Naive thymus-derived CD4-positive, alpha-beta T cell (primary cell): ENCODE results near the gene FAAP100. TPM values are rescaled to one million over a fixed set of nuclear protein-coding genes. Genes with fewer than 3 reads are reported as not detected.
A peak's percentile ranks its signal among the peaks of the same experiment; 100 is the strongest.

ENCODE experiments used
- ATAC-seq: fragments of 150-1000 bp; cut with Tn5 transposase; 2 replicates; pipeline ENCODE4 v1.10.0; 2021; ENCODE audit warnings: mild to moderate bottlenecking, moderate library complexity
- CTCF ChIA-PET: fragments of 350-600 bp; sonication (Branson Sonifier 250); formaldehyde crosslinking; loops from one replicate; lab custom pipeline; 2021; ENCODE audit warnings: antibody characterized with exemption; lab: Charles Lee
- POLR2A ChIA-PET: fragments of 350-600 bp; sonication (Branson Sonifier 250); formaldehyde crosslinking; loops from one replicate; lab custom pipeline; 2021; ENCODE audit warnings: antibody characterized with exemption, inconsistent platforms; lab: Charles Lee
- DNase-seq, 9 donors: peaks; one replicate each; pipeline versions ENCODE4 v3.0.0 to v3.0.0-alpha.2; 2020 to 2022; ENCODE audit warnings: mixed read lengths in 1 of 9
- H3K27ac ChIP-seq: one replicate; pipeline ENCODE4 v1.7.0; 2013; ENCODE audit warnings: mild to moderate bottlenecking, low read depth, low read length, moderate library complexity
- H3K27me3 ChIP-seq, 2 donors: one replicate each; pipeline ENCODE4 v1.7.0; 2013; ENCODE audit warnings: low read length in 2 of 2, mild to moderate bottlenecking in 2 of 2, moderate library complexity in 2 of 2; ENCODE audit not compliant: control insufficient read depth in 2 of 2, insufficient read depth in 2 of 2
- H3K36me3 ChIP-seq, 3 experiments: 1 replicate in 2 of 3; 2 replicates in 1 of 3; pipeline ENCODE4 v1.7.0; 2013; ENCODE audit warnings: low read length in 3 of 3, mild to moderate bottlenecking in 3 of 3, moderate library complexity in 1 of 3; ENCODE audit not compliant: insufficient read depth in 3 of 3, control insufficient read depth in 2 of 3
- H3K4me1 ChIP-seq, 2 donors: one replicate each; pipeline ENCODE4 v1.7.0; 2013; ENCODE audit warnings: low read length in 2 of 2, mild to moderate bottlenecking in 2 of 2, moderate library complexity in 1 of 2; ENCODE audit not compliant: control insufficient read depth in 2 of 2, insufficient read depth in 2 of 2
- H3K4me3 ChIP-seq: 2 replicates; pipeline ENCODE4 v1.7.0; 2013; ENCODE audit warnings: mild to moderate bottlenecking, low read length
- H3K9me3 ChIP-seq, 3 experiments: 1 replicate in 2 of 3; 2 replicates in 1 of 3; pipeline ENCODE4 v1.7.0; 2013; ENCODE audit warnings: low read length in 3 of 3; ENCODE audit not compliant: control insufficient read depth in 2 of 3
- H3K27ac Mint-ChIP-seq, 9 donors: one replicate each; pipeline ENCODE4 v1.8.0; 2020 to 2022; ENCODE audit warnings: mixed read lengths in 9 of 9, mild to moderate bottlenecking in 8 of 9, moderate library complexity in 5 of 9, inconsistent platforms in 2 of 9
- H3K27me3 Mint-ChIP-seq, 5 donors: one replicate each; pipeline ENCODE4 v1.8.0; 2021 to 2022; ENCODE audit warnings: mixed read lengths in 5 of 5, mild to moderate bottlenecking in 1 of 5
- H3K36me3 Mint-ChIP-seq, 5 donors: one replicate each; pipeline ENCODE4 v1.8.0; 2020 to 2022; ENCODE audit warnings: mixed read lengths in 5 of 5, mild to moderate bottlenecking in 3 of 5, inconsistent platforms in 1 of 5
- H3K4me1 Mint-ChIP-seq, 7 donors: one replicate each; pipeline ENCODE4 v1.8.0; 2020 to 2022; ENCODE audit warnings: mixed read lengths in 7 of 7, mild to moderate bottlenecking in 3 of 7, inconsistent platforms in 1 of 7
- H3K4me3 Mint-ChIP-seq, 10 donors: one replicate each; pipeline ENCODE4 v1.8.0; 2020 to 2022; ENCODE audit warnings: mild to moderate bottlenecking in 10 of 10, mixed read lengths in 10 of 10, moderate library complexity in 6 of 10, inconsistent platforms in 2 of 10
- H3K9me3 Mint-ChIP-seq, 11 donors: one replicate each; pipeline ENCODE4 v1.8.0; 2020 to 2022; ENCODE audit warnings: mixed read lengths in 11 of 11, mild to moderate bottlenecking in 4 of 11, inconsistent platforms in 1 of 11, moderate library complexity in 1 of 11
- intact Hi-C, 2 donors: fragments of 100-400 bp; cut with micrococcal nuclease; formaldehyde crosslinking; loops; one replicate each; pipeline ENCODE4 v1.15.1; 2023
- polyA plus RNA-seq, 2 donors: library from polyadenylated mRNA; unstranded; fragments of 300-500 nt; fragmentation: Illumina TruSeq; gene quantifications; one replicate each; pipeline ENCODE4 v1.2.3, GENCODE V29; 2021
- total RNA-seq, 6 experiments: library from RNA in 5 of 6; stranded (reverse) in 5 of 6; gene quantifications; 1 replicate in 5 of 6; 2 replicates in 1 of 6; pipeline ENCODE4 v1.2.3 and lab custom pipeline; 2021 to 2026

The FAAP100 gene
- total and polyA plus RNA-seq, 7 experiments from 2014 or later: 9.0 to 57.0 (median 37.7) TPM

DNA sequence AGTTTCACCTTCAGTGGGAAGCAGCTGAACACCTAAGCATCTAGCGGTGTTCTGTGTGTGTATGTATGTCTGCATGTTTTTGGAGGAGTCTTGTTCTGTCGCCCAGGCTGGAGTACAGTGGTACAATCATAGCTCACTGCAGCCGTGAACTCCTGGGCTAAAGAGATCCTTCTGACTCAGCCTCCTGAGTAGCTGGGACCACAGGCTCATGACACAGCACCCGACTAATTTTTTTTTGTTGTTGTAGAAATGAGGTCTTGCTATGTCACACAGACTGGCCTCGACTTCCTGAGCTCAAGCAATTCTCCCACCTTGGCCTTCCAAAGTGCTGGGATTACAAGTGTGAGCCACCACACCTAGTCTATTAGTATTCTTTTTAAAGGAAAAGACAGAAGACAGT lies 30.2 kb upstream of the FAAP100 start:
- ATAC-seq: no peak

DNA sequence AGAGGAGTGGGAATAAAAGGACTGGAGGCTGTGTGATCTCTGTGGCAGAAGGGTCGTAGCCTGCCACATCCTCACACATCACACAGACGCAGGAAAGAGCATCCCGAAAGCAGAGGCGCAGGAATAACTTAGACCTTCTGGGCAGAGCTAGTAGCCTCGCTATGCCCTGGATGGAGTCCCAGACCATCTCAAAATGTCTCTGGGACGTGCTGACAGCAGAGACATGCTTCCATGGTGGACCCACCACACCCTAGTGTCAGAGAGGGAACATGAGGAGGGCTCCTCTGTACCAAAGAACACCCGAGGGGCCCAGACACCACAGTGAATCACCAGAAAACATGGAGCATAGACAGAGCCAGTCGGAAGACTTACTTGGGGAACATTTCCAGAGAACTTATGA lies 29.6 kb upstream of the FAAP100 start:
- intact Hi-C loops: no loop called here
- DNase-seq (no peak), ATAC-seq (no peak)
- Mint-ChIP-seq H3K4me1 (peaks cover 4 to 23% (median 9%) of the 10 kb centered on the region in 7 donors), H3K27me3 (no peaks in the 10 kb centered on the region), H3K36me3 (peaks cover 3 to 50% (median 13%) of the 10 kb centered on the region in 5 donors), H3K4me3 (no peak overlapping the region), H3K27ac (no peak overlapping the region), H3K9me3 (peaks cover 0 to 1% (median 0%) of the 10 kb centered on the region in 11 donors)
- no peaks in the 10 kb centered on the region for H3K27me3 ChIP-seq
- peaks cover 0 to 83% (median 24%) of the 10 kb centered on the region in 3 experiments for H3K36me3 ChIP-seq
- ChIA-PET POLR2A (interaction anchor here (0.9 kb wide), 1 partner anchor 15 kb away, joined by 3 read pairs; no protein-coding TSS in a partner anchor), CTCF (no interaction called here)
- no peaks in the 10 kb centered on the region for H3K4me1 ChIP-seq
- H3K4me3 ChIP-seq: no peak overlapping the region
- no peaks in the 10 kb centered on the region for H3K9me3 ChIP-seq
- no peak overlapping the region for H3K27ac ChIP-seq

More for the DNA sequence above, 30.2 kb upstream of the FAAP100 start:
- Histone ChIP-seq H3K4me1 (no peaks in the 10 kb centered on the region), H3K36me3 (peaks cover 0 to 81% (median 24%) of the 10 kb centered on the region in 3 experiments), H3K27me3 (no peaks in the 10 kb centered on the region), H3K4me3 (no peak overlapping the region), H3K27ac (no peak overlapping the region), H3K9me3 (no peaks in the 10 kb centered on the region)
- no peak overlapping the region for H3K4me3 Mint-ChIP-seq
- H3K27me3 Mint-ChIP-seq: no peaks in the 10 kb centered on the region
- H3K27ac Mint-ChIP-seq: no peak overlapping the region
- H3K36me3 Mint-ChIP-seq: peaks cover 2 to 51% (median 12%) of the 10 kb centered on the region in 5 donors
- intact Hi-C loops: no loop called here
- H3K4me1 Mint-ChIP-seq: peaks cover 4 to 22% (median 8%) of the 10 kb centered on the region in 7 donors
- ChIA-PET CTCF (no interaction called here), POLR2A (interaction anchor here (0.9 kb wide), 1 partner anchor 16 kb away, joined by 3 read pairs; no protein-coding TSS in a partner anchor)
- H3K9me3 Mint-ChIP-seq: no peaks in the 10 kb centered on the region
- DNase-seq: no peak

DNA sequence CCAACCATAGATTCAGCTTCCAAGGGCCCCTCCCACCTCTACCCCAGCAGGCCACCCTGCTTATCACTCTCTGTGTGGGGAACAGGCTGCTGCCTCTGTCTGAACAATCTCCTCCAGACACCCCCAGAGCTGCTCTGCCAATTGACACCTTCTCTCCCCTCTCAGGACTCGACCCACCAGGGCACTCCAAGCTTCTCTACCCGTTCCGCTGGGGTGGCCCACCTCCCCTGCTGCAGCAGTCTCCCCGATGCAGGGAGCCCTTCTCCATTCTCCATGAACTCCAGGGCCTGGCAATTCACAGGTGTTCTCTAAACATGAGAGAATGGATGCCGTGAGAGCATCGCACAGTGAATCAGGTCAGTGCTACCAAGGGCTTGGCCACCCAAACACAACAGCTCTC lies 28.3 kb upstream of the FAAP100 start:
- Histone ChIP-seq H3K27ac (no peak overlapping the region), H3K36me3 (peaks cover 0 to 84% (median 19%) of the 10 kb centered on the region in 3 experiments), H3K9me3 (no peaks in the 10 kb centered on the region), H3K27me3 (no peaks in the 10 kb centered on the region), H3K4me3 (no peak overlapping the region), H3K4me1 (no peaks in the 10 kb centered on the region)
- H3K36me3 Mint-ChIP-seq: peaks cover 3 to 47% (median 13%) of the 10 kb centered on the region in 5 donors
- ChIA-PET POLR2A (no interaction called here), CTCF (no interaction called here)
- peaks cover 0 to 1% (median 0%) of the 10 kb centered on the region in 11 donors for H3K9me3 Mint-ChIP-seq
- peak overlapping the region in 3 of 9 donors; percentile 50 to 90 (median 55) for H3K27ac Mint-ChIP-seq
- no peak overlapping the region for H3K4me3 Mint-ChIP-seq
- DNase-seq (no peak), ATAC-seq (no peak)
- H3K4me1 Mint-ChIP-seq: peaks cover 4 to 23% (median 9%) of the 10 kb centered on the region in 7 donors
- H3K27me3 Mint-ChIP-seq: no peaks in the 10 kb centered on the region
- intact Hi-C loops: no loop called here

DNA sequence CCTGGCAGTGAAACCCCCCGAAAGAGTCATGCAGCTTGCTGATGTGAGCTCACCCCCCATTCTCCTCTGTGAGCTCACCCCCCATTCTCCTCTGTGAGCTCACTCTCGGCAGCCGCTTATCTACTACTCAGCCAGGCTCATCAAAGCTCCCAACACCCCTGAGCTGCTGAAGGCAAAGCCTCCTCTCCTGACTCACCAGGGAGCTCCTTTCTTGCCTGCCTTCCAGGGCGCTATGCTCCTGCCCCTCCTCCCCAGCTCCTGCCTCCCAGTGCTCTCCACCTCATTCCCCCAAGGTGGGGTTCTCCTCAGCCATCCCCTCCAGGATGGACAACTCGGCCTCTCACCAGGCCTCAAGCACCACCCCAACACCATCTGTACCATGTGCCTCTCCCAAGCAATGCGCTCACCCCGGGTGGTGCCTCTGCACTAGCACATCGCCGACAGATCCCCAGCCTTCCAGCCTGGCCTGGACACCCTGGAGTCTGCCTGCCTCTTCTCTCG lies 27.7 kb upstream of the FAAP100 start:
- no peak for ATAC-seq
- H3K27ac ChIP-seq: no peak overlapping the region
- H3K9me3 ChIP-seq: no peaks in the 10 kb centered on the region
- H3K36me3 ChIP-seq: peaks cover 0 to 83% (median 16%) of the 10 kb centered on the region in 3 experiments
- POLR2A ChIA-PET: no interaction called here
- Mint-ChIP-seq H3K4me3 (peak overlapping the region in 1 of 10 donors; percentile 43), H3K9me3 (peaks cover 0 to 1% (median 0%) of the 10 kb centered on the region in 11 donors), H3K4me1 (peaks cover 4 to 23% (median 9%) of the 10 kb centered on the region in 7 donors), H3K27me3 (no peaks in the 10 kb centered on the region), H3K36me3 (peaks cover 3 to 42% (median 13%) of the 10 kb centered on the region in 5 donors), H3K27ac (peak overlapping the region in 5 of 9 donors; percentile 17 to 77 (median 43))
- intact Hi-C loops: no loop called here
- no peak overlapping the region for H3K4me3 ChIP-seq
- no peaks in the 10 kb centered on the region for H3K4me1 ChIP-seq
- CTCF ChIA-PET: interaction anchor here (1.1 kb wide), 1 partner anchor 22 kb away, joined by 3 read pairs; no protein-coding TSS in a partner anchor
- no peak for DNase-seq
- H3K27me3 ChIP-seq: no peaks in the 10 kb centered on the region

DNA sequence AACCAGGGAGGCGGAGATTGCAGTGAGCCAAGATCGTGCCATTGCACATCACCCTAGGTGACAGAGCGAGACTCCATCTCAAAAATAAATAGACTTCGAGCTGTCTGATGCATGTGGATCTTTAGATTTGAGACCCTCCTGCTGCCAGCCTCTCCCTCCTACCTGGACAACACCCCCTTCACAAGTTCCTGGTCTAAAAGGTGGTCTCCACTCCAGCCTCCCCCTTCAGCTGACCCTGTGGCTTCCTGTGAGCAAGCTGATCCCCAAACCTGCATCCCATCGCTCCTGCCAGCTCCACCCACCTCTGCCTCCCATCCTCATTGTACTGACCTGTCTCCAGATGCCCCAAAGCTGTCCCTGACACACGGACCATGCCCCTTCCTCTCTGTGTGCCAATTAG lies 27.1 kb upstream of the FAAP100 start:
- no peaks in the 10 kb centered on the region for H3K27me3 ChIP-seq
- Mint-ChIP-seq H3K36me3 (peaks cover 3 to 43% (median 13%) of the 10 kb centered on the region in 5 donors), H3K4me3 (no peak overlapping the region), H3K9me3 (peaks cover 0 to 1% (median 0%) of the 10 kb centered on the region in 11 donors), H3K27me3 (no peaks in the 10 kb centered on the region), H3K27ac (peak overlapping the region in 5 of 9 donors; percentile 50 to 92 (median 77)), H3K4me1 (peaks cover 4 to 23% (median 9%) of the 10 kb centered on the region in 7 donors)
- ATAC-seq (no peak), DNase-seq (no peak)
- H3K9me3 ChIP-seq: no peaks in the 10 kb centered on the region
- H3K27ac ChIP-seq: no peak overlapping the region
- H3K4me1 ChIP-seq: no peaks in the 10 kb centered on the region
- peaks cover 5 to 83% (median 17%) of the 10 kb centered on the region in 3 experiments for H3K36me3 ChIP-seq
- intact Hi-C loops: no loop called here
- CTCF ChIA-PET: interaction anchor here (0.6 to 1.1 kb wide), 2 partner anchors 22 to 1099 kb away, joined by 3 read pairs; no protein-coding TSS in a partner anchor
- POLR2A ChIA-PET: no interaction called here
- no peak overlapping the region for H3K4me3 ChIP-seq

DNA sequence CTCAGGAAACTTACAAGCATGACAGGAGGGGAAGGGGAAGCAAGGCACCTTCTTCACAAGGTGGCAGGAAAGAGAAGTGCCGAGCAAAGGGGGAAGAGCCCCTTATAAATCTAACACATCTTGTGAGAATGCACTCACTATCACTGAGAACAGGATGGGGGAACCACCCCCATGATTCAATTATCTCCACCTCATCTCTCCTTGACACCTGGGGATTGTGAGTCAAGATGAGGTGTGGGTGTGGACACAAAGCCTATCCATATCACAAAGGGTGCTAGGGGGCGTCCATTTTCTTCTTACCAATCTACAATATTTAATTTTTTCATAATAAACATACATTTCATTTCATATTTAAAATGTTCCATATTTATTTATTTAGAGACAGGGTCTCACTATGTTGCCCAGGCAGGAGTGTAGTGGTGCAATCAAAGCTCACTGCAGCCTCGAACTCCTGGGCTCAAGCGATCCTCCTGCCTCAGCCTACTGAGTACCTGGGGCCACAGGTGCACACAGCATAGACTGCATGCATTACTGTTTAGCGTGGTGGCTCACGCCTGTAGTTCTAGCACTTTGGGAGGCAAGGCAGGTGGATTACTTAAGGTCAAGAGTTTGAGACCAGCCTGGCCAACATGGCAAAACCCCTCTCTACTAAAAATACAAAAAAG lies 26.5 kb upstream of the FAAP100 start:
- ATAC-seq (no peak), DNase-seq (no peak)
- POLR2A ChIA-PET: no interaction called here
- H3K4me1 Mint-ChIP-seq: peaks cover 4 to 23% (median 9%) of the 10 kb centered on the region in 7 donors
- intact Hi-C loops: no loop called here
- no peak overlapping the region for H3K27ac Mint-ChIP-seq
- Histone ChIP-seq H3K4me1 (no peaks in the 10 kb centered on the region), H3K36me3 (peaks cover 9 to 82% (median 22%) of the 10 kb centered on the region in 3 experiments), H3K27ac (no peak overlapping the region), H3K27me3 (no peaks in the 10 kb centered on the region), H3K4me3 (no peak overlapping the region), H3K9me3 (no peaks in the 10 kb centered on the region)
- peaks cover 0 to 1% (median 0%) of the 10 kb centered on the region in 11 donors for H3K9me3 Mint-ChIP-seq
- H3K4me3 Mint-ChIP-seq: no peak overlapping the region
- CTCF ChIA-PET: interaction anchor here (0.6 to 1.1 kb wide), 2 partner anchors 23 to 1098 kb away, joined by 3 read pairs; no protein-coding TSS in a partner anchor
- peaks cover 3 to 45% (median 14%) of the 10 kb centered on the region in 5 donors for H3K36me3 Mint-ChIP-seq
- no peaks in the 10 kb centered on the region for H3K27me3 Mint-ChIP-seq
